Superior temporal gyrus (tissue), 1 donor: ENCODE data around the gene MYOZ3.

ENCODE experiments used
- DNase-seq: peaks from one replicate; pipeline ENCODE4 v3.0.0-alpha.2; 2016; ENCODE audit errors: extremely low spot score

MYOZ3 gene

DNA sequence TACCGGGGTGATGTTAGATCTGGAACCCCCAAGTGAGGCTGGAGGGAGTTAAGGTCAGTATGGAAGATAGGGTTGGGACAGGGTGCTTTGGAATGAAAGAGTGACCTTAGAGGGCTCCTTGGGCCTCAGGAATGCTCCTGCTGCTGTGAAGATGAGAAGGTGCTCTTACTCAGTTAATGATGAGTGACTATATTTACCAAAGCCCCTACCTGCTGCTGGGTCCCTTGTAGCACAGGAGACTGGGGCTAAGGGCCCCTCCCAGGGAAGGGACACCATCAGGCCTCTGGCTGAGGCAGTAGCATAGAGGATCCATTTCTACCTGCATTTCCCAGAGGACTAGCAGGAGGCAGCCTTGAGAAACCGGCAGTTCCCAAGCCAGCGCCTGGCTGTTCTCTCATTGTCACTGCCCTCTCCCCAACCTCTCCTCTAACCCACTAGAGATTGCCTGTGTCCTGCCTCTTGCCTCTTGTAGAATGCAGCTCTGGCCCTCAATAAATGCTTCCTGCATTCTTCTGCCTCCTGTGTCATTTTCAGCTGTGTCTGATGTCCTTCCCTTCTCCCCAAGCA, 2.3 kb upstream of the MYOZ3 start:
- no peak for DNase-seq

DNA sequence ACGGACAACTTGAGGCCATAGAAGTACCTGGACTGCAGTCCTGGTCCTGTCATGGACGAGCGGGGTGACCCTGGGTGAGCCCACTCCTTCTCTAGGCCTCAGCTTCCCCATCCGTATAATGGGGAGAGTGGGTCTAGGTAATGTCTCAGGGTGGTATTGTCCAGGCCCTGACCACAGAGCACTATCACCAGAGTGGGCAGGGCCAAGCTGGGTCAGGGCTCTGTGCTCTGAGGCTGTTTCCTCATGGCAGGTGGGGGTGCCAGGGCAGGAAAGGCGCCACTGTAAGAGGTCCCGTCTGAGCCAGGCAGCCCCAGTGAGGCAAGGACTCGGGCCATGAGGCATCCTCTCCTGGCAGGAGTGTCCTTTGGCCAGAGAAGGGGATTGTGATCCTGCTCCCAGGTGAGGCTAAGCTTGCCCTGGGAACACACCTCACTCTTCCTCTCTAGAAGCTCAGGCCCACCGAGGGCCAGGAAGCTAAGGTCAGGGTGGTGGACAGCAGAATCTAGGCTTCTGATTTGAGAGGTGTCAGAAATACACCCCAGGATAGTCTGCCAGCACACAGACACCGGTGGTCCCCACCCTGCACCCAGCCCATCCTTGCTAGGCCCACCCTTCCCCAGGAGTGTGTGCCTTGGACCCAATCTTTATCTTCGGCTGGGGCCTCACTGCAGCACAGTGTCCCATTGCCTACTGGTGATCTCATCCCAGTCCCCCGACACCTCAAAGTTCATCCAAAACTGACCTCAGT, 1.5 kb upstream of the MYOZ3 start:
- no peak for DNase-seq

DNA sequence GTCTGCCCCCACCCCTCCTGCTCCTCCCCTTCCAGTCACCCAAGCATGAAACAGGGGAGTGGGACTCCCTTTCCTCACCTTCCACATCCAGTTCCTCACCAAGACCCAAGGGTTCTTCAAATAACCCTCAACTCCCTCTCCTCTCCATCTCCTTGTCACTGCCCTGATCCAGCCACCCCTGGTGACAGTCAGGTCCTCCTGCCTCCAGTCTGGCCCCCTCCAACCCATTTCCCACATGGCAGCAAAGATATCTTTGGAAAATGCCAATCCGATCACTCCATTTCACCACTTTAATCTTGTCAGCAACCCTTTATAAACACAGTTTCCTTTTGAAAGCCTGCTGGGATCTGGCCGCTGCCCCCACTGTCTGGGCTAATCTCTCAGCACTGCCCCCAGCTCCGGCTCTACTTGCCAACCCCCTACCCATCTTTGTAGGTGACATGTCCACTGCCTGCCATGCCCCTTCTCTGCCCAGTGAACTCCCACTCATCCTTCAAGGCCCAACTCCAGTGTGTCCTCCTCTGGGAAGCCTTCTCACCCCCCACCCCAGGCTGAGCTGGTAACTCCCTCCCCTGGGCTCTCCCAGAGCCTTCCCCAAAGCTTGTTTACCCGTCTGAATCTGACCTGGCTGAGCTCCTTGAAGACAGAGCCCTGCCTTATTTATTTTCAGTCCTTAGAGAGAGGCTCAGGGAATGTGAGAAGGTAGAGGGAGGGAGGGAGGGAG, 781 bp upstream of the MYOZ3 start:
- no peak for DNase-seq

DNA sequence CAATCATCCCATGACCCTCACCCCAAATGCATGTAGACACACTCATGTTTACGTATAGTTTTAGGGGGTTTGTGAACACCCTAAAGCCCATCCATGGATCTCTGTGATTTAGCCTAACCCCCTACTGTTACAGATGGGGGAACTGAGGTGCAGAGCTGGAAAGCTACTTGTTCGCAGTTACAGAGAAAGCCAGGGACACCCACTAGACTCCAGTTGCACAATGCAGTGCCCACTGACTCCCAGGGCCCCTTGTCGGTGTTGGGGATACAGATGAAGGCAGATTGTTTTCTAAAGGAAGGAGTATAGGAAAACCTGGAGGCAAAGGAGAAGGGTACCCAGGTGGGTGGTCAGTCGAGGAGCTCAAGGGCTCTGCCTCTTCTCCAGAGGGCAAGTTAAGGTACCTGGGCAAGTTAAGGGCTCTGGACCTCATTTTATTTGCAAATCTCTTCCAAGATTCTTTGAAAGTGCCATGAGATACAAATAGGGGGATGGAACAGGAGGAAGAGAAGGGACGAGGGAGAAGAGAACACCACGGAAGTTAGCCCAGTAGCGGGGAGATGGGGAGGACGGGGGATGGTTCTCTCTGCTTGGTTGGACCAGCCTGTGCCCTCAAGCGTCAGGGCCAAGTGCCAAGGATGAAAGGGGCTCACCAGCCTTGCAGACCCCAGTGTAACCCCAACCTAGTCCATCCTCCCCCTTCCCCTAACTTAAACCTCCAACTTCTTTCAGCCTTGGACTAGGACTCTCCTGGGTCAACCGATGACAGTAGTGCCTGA, 958 bp downstream of the MYOZ3 start:
- no peak for DNase-seq

DNA sequence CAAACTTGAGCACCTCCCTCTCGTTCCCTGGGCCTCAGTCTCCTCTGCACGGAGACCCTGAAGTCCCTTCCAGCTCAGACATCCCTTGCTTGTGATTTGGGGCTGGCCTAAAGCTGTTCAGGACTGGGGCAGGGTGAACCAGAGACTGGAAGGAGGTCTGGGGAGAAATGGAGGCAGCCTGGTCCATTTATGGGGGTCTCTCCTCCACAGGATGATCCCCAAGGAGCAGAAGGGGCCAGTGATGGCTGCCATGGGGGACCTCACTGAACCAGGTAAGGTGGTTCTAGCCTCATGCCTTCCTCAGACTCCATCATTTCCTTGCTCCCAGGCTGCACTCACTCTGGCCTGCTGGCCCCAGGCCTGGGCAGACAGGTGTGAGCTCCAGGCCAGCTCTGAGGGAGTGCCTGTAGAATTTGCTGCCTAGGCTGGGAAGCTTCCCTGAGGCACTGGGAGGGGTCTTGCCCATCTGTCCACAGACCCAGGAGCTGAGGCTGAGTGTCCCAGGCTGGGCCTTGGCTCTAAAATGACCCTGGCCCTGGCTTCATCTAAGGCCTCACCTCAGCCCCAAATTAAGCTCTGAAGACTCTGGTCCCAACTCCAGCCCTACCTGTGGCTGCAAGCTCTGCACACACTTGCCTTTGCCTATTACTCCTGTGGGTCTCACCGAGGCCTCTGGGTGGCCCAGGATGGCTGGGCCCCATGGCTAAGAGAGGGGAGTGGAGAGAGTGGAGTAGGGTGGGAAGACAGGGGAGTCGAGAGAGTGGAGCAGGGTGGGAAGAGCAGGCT, 1.9 kb downstream of the MYOZ3 start:
- DNase-seq, result no peak

DNA sequence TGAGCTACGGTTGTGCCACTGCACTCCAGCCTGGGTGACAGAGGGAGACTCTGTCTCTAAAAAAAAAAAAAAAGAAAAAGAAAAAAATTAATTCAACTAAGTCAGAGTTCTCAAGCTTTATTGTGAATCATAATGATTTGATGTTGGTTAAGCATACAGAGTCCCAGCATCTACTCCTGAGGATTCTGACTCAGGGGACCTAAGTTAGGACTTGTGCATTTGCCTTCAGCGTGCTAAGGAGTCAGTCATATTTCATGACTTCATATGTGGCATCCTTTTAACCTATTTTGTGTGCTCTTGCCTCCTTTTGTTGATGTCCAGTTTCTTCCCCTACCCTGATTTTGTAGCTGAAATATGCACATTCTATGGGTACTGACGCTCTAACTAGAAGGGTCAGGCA, 2.9 kb downstream of the MYOZ3 start:
- no peak for DNase-seq

DNA sequence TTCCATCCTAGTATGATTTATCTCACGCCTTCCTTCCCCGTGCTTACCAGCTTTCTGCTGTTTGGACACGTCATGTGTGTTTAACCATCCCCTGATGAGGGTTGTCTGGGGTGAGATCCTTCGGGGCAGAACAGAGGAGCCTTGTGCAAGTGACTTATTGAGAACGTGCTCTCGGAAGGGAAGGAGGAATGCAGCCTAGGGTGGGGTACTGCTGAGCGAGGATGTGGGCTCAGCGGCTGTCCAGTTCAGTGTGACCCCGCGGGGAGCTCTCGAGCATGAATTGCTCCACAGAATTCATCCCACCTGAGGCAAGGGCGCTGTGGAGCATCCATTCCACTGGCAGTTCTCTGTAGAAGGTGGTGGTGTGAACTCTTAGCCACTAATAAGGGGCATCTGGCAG, 4.0 kb downstream of the MYOZ3 start:
- DNase-seq, result no peak

DNA sequence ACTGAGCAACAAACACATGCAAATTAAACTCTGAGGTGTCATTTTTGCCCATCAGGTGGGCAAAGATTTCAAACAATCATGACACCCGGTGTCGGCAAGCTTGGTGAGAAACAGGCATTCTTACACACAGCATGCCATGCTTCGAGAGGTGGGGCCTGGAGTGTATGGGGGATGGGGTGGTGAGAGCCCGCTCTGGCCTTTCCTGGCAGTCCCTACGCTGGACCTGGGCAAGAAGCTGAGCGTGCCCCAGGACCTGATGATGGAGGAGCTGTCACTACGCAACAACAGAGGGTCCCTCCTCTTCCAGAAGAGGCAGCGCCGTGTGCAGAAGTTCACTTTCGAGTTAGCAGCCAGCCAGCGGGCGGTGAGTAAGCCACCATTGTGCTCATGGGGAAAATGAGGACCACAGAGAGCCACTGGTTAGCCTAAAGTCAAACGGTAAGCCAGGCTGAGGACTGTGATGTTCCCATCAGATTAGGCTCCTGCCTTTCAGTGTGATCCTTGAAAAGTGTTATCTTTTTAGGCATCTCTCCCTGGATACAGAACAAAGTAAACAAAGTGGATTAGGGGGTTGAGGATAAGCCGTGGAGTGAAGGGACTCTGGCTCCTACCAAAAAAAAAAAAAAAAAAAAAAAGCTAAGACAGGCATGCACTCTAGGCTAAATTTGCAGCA, 9.4 kb downstream of the MYOZ3 start:
- no peak for DNase-seq

DNA sequence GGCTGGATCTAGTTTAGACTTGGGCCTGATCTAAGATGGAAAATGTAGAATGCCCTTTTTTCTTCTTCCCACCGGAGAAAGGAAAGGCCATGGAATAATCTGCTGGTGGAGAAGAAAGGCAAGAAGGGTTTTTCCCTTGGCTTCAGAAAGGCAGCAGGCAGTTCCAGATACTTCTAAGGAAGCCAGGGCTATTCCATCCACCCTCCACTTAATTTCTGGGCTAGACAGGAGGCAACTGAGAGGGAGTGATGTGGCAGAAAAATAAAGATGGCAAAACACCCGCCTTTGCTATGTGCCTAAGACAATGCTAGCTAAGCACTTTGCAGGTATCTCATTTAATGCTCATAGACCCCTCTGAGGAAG, 9.9 kb downstream of the MYOZ3 start:
- DNase-seq, result no peak

DNA sequence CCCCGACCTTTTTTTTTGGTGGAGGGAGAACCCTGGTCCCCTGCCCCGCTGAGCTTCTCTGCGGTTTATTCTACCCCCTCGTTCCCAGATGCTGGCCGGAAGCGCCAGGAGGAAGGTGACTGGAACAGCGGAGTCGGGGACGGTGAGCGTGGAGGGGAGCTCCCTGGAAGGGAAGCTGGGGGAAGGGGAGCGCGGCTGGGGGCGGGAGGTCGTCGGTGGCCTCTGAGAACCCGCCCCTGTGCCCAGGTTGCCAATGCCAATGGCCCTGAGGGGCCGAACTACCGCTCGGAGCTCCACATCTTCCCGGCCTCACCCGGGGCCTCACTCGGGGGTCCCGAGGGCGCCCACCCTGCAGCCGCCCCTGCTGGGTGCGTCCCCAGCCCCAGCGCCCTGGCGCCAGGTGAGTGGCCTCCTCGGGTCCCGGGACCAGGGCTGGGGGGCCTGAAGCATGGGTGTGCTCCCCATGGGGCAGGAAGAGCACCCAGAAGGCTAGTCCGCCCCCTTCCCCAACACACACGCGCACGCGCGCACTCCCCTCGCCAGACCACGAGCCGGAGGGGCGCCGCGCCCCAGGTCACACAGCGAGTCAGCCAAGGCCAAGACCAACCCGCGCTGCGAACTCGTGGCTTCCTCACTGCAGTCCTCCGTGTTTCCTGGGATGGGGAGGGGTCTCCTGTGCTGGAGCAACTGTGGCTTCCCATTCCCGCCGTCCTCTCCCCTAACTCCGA, 10.6 kb downstream of the MYOZ3 start:
- DNase-seq, result no peak

DNA sequence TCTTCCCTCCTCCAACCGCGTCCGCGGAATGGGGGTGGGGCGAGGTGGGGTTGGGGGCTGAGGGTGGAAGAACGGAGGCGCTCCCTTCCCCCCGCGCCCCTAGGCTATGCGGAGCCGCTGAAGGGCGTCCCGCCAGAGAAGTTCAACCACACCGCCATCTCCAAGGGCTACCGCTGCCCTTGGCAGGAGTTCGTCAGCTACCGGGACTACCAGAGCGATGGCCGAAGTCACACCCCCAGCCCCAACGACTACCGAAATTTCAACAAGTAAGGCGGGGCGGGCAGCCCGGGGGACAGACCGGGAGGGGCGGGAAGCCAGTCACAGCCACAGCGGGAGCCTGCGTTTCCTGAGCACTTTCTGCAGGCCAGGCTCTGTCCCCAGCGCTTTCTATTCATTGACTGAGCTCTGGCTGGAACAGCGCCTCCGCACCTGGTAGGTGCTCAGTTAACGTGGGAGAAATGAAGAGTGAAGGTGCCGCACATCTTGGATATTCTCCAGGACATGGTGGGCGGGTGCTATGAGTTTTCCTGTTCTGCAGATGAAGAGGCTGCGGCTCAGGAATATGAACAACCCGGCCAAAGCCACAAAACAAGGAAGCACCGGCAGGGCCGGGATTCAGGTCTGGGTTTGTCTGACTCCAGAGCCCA, 11.3 kb downstream of the MYOZ3 start:
- DNase-seq, result no peak

DNA sequence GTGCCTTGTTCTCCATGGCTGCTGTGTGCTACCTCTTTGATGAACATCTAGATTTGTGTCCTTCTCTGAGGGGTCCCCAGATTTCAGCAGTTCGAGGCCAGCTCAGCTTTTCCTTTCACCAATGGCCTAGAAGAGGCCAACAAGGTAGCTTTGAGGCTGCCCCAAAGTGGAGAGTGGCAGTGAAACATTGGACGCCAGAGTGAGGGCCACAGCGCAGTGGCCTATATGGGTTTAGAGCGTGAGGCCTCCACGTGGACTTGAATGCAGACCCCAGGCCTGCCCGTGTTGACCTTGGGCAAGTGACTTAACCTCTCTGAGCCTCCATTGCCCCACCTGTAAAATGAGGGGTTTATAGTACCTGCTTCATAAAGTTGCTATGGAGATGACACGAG, 11.8 kb downstream of the MYOZ3 start:
- no peak for DNase-seq

DNA sequence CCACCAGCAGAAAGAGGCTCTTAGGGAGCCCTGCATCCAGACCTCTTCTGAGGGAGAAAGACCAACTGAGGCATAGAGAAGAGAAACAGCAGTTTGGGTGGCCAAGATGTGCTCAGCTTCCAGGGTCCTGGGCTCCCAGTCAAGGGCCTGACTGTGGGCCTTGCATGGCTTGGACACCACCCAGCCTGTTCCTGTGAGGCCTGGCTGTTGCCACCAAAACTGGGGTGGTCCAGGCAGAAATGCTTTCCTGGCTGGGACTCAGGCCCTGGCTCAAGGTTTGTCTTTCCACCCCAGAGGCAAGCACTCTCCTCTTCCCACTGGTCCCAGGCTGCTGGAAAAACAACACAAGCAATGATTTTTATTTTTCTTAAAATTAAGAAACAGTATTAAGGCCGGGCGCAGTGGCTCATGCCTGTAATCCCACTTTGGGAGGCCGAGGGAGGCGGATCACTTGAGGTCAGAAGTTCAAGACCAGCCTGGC, 13.3 kb downstream of the MYOZ3 start:
- DNase-seq, result no peak

DNA sequence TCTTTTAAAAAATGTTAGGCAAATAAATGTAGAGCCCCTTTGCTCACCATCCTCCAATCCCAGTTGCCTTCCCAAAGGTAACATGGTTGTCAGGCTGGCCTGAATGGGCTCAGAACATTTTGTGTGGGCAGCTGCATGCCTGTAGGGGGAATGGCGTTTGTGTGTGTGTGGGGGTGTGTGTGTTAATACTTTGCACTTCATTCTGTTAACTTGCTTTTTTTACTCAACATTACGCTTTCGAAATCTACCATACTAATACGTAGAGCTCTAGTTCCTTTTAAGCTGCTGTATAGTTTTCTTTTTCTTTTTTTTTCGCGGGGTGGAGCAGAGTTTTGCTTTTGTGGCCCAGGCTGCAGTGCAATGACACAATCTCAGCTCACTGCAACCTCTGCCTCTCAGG, 14.0 kb downstream of the MYOZ3 start:
- no peak for DNase-seq

DNA sequence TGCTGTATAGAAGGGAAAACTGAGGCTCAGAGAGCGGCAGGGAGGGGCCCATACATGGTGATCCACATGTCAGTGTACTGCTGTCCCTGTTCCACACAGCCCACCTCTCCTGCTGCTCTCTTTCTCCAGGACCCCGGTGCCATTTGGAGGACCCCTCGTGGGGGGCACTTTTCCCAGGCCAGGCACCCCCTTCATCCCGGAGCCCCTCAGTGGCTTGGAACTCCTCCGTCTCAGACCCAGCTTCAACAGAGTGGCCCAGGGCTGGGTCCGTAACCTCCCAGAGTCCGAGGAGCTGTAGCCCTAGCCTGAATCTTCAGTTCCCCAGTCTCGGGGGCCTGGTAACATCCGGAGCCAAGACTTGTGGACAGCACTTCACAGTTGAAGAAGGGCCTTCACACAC, 15.5 kb downstream of the MYOZ3 start:
- DNase-seq, result no peak

DNA sequence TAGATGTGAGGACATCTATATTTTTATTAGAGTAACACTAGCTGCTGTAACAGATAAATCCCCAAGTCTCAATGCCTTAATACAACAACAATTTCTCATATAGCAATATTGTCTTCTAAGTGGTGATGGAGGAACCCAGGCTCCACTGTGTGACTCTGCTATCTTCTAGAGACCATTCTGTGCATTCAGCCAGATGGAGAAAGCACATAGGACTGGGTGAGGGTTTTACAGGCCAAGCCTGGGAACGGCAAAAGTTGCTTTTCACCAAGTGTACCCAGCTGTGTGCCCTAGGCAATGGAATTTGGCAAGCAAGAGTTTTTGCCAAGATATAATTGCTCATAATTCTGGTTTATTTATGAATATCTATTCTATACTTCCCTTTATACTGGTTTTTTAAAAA, 28.1 kb downstream of the MYOZ3 start:
- no peak for DNase-seq

DNA sequence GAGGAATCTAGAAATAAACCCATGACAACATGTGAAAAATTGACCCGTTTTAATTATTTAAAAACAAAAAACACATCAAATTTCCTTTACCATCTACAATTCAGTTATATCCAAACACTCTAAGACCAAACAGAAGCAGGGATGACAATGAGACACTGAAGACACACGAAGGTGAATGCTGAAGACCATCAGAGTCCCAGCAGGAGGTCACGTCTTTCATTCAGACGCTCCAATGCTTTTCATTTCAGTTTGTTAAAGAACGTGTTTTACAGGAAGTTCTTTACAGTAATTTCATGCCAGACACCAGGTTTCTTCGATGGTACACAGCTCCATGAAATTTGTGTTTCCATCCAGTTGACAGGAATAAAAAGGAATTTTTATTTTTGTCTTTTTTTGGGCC, 29.7 kb downstream of the MYOZ3 start:
- no peak for DNase-seq

DNA sequence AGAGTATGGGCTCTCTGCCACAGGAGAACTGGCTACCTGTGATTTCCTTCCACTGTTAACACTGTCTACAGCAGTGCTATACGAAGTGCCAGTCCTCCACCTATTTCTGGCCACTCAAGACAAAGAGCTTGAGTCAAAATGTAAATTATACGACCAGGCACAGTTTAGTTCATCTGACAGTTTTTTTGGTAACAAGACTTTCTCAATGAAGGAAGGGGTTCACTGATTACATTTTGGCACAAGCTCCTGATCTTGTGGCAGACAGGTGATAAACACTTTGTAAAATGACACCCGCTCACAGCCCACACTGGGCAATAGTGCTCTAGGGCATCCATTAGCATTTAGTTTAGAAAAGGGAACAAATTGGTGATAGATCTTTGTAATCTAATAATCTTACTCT, 31.2 kb downstream of the MYOZ3 start:
- DNase-seq, result no peak

DNA sequence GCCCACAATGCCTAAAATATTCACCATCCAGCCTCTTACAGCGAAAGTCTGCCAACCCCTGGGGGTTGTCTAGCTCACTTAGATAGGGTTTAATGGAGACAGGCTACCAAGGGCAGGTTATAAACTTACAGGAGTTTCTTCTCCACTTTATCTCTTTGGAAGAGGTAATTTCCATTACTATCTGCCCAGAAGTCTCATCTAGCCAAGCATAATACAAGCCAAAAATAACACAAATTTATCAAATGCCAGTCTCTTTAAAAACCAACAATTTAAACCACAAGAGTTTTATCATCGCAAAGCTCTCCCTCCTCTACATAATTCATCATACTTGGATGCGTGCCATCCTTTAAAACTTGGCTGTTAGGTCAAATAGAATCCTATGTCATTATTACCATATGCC, 33.6 kb downstream of the MYOZ3 start:
- DNase-seq, result no peak

DNA sequence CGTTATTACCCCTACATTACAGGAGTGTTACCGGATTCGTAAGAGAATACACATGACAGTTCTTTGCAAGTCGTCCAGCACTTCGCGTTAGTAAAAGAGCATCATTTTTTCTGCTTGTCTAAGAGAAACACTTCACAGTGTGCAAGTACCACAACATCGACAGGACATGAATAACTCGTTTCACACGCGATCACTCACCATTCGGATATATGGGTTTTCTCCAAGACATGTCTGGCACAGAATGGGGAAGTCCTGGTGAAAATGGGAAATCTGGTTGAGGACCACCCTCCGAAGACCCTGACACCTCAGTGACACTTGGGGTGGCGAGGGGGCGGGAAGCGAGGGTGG, 39.2 kb downstream of the MYOZ3 start:
- DNase-seq, result peak; percentile 66
